ENCODE measurements around the gene PSMC3IP.
A peak's percentile ranks its signal among the peaks of the same experiment; 100 is the strongest.
"Not testable (repeated sequence)": the region's sequence is repeated elsewhere in the genome, so short reads cannot be mapped to it uniquely, and the experiment has no call there.

Gene PSMC3IP

GRCh38 chr17:42559075-42559474, 18.5 kb downstream of the PSMC3IP start:
- DNase-seq: no peak

DNA sequence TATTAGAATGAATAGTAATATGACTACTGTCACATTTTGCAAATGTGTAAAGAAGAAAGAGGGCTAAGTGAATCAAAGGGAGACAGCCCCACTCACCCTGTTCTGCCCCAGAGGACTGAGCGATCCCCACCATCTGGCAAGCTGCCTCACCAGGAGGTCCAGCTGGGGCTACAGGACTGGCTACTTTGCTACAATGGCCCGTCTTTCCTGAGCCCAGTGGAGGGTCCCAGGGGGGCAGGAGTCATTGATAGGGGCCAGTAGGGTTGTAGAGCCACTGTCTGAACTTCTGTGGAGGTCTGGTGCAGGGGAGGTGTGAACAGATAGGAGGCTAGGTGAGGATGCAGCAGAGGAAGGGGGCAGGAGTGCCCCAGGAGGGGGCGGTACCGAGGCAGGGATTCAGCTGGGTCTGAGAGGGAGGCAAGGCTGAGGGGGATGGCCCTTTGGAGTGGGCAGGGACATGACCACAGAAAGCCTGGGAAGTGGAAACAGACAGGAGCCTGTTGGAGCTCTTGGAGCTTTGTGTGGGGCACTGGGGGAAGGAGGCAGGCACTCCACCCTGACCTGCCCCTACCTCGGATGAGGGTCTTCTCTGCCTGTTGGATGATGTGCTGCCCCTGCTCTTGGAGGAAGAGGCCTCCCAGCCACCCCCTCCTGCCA, 21.4 kb downstream of the PSMC3IP start:
- not testable (repeated sequence) for DNase-seq

DNA sequence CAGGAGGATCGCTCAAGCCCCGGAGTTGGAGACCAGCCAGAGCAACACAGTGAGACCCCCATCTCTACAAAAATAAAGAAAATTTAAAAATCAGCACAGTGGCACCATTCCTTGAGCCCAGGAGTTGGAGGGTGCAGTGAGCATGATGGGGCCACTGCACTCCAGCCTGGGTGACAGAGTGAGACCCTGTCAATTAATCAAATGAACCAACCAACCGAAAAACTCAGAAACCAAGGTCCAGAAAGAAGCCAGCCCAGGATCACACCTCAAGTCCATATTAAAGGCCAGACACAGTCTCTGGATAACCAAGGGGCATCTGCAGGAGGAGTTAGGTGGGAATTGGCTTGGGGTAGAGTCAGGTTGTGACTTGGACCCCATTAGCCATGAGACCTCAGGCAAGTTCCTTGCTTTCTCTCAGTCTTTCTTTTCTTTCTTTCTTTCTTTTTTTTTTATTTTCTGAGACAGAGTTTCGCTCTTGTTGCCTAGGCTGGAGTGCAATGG, 22.4 kb downstream of the PSMC3IP start:
- no peak for DNase-seq

- peak; percentile 56 to 72 for DNase-seq
These were observed 23.0 kb downstream of the PSMC3IP start for GRCh38 chr17:42554250-42555121.

GRCh38 chr17:42553866-42554249, 23.7 kb downstream of the PSMC3IP start:
- no peak for DNase-seq

DNA sequence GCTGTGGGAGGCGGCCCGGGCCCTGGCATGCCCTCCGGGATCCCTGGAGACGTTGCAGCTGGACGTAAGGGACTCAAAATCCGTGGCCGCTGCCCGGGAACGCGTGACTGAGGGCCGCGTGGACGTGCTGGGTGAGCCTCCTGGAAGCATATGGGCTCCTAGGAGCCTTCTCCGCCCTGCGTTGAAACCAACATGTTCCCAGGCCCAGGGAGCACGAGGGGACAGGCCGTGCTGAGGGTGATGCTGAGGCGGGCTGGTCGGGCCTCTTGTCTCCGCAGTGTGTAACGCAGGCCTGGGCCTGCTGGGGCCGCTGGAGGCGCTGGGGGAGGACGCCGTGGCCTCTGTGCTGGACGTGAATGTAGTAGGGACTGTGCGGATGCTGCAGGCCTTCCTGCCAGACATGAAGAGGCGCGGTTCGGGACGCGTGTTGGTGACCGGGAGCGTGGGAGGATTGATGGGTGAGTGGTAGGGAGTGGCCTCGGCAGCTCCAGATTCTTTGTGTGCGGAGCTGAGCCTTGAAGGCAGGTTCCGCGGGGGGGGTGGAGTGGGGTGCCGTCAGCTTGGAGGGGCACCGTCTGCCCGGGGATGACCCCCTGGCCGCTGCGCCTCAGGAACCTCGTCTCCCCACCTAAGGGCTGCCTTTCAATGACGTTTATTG, 24.2 kb downstream of the PSMC3IP start:
- DNase-seq: no peak

- DNase-seq: not testable (repeated sequence)
These were observed 24.8 kb downstream of the PSMC3IP start, which contains the start of gene HSD17B1 for GRCh38 chr17:42552736-42553135. TSS of gene HSD17B1 (plus strand) at chr17:42552923. CDS start at chr17:42552934, 11 bp downstream.

DNA sequence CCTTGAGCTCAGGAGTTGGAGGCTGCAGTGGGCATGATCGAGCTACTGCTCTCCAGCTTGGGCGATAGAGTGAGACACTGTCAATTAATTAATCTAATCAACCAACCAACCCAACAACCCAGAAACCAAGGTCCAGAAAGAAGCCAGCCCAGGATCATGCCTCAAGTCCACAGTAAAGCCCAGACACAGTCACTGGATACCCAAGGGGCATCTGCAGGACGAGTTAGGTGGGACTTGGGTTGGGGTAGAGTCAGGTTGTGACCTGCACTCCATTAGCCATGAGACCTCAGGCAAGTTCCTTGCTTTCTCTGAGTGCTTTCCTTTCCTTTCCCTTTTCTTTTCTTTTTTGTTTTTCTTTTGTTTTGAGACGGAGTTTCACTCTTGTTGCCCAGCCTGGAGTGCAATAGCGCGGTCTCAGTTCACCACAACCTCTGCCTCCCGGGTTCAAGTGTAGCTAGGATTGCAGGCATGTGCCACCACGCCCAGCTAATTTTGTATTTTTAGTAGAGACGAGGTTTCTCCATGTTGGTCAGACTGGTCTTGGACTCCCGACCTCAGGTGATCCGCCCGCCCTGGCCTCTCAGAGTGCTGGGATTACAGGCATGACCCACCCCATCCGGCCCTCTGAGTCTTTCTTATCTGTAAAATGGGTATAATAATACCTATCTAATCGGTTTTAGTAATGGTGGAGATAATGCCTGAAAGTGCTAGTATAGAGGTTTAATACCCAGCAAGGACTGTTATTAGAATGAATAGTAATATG, 28.4 kb downstream of the PSMC3IP start:
- DNase-seq: no peak

DNA sequence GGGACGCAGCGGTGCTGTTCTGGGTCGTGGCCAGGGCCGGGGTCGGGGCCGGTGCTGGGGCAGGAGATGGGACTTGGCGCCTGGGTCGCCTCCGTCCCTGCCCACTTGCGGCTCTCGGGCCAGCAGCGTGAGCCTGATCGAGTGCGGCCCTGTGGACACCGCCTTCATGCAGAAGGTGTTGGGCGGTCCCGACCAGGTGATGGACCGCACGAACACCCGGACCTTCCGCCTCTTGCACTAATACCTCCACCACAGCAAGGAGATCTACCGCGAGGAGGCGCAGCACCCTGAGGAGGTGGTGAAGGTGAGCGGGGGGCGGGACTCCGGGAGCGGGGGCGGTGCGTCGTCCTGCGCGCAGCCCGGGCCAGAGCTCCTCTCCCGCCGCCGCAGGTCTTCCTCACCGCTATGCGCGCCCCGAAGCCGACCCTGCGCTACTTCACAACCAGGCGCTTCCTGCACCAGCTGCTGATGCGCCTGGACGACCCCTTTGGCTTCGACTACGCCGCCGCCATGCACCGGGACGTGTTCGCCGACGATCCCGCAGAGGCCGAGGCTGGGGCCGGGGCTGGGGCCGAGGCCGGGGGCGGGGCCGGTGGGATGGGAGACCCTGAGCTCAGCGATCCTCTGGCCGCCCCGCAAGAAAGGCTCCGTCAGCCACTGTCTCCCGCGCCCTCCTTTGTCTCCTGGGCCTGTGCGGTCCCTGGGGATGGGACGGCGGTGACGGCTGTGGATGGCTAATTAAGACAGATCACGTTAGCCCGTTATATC, 29.3 kb downstream of the PSMC3IP start:
- DNase-seq: no peak

DNA sequence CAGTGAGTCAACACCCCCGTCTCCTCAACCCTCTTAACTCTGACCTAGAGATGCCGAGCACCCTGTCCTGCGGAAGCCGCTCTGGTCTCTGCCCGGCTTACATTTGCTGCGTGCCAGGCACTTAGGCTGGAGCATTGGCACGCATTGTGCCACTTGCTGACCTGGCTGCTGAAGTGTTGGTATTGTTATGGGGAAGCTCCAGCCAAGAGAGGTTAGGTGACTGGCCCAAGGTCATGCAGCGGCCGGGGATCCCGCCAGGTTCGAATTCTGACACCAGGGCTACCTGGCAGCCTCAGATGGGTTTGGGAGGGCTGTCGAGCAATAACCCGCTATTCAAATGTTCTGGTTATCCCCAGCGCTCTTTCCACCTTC, 29.8 kb downstream of the PSMC3IP start:
- no peak for DNase-seq

DNA sequence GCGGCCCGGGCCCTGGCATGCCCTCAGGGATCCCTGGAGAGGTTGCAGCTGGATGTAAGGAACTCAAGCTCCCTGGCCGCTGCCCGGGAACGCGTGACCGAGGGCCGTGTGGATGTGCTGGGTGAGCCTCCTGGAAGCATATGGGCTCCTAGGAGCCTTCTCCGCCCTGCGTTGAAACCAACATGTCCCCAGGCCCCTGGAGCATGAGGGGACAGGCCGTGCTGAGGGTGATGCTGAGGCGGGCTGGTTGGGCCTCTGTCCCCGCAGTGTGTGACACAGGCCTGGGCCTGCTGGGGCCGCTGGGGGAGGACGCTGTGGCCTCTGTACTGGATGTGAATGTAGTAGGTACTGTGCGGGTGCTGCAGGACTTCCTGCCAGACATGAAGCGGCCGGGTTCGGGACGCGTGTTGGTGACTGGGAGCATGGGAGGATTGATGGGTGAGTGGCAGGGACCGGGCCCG, 30.5 kb downstream of the PSMC3IP start:
- no peak for DNase-seq

DNA sequence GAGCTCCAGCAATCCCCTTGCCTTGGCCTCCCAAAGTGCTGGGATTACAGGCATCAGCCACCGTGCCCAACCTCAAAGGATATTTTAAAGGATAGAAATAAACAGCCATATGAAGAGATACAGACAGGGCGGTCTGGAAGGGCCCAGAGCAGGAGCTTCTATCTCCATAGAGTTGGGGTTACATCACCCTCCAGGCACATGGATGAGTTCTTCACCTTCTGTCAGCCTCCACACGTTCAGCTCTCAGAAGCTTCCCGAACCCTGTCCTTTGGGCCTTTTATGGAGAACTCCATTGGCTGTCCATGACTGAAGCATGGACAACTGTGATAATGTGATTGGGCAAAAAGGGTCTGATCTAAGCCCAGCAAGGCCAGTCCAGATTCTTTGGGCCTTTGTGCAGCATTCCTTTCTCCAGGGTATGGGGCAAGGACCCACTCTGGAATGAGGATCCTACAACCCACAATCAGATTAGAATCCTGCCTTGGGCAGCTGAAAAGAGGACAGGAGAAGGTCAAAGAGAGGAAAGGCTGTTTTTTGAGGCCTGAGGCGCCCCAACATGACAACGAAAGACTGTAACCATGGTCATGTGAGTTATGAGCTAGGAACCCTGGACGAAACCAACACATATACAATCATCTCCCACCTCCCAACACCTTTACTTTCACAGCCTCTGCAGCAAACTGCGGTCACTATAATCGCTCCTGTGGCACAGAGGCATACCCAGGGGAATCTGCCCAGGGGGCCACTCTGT, 31.6 kb downstream of the PSMC3IP start:
- DNase-seq: not testable (repeated sequence)

- no peak for DNase-seq
These were observed 32.6 kb downstream of the PSMC3IP start for GRCh38 chr17:42544874-42545283.

DNA sequence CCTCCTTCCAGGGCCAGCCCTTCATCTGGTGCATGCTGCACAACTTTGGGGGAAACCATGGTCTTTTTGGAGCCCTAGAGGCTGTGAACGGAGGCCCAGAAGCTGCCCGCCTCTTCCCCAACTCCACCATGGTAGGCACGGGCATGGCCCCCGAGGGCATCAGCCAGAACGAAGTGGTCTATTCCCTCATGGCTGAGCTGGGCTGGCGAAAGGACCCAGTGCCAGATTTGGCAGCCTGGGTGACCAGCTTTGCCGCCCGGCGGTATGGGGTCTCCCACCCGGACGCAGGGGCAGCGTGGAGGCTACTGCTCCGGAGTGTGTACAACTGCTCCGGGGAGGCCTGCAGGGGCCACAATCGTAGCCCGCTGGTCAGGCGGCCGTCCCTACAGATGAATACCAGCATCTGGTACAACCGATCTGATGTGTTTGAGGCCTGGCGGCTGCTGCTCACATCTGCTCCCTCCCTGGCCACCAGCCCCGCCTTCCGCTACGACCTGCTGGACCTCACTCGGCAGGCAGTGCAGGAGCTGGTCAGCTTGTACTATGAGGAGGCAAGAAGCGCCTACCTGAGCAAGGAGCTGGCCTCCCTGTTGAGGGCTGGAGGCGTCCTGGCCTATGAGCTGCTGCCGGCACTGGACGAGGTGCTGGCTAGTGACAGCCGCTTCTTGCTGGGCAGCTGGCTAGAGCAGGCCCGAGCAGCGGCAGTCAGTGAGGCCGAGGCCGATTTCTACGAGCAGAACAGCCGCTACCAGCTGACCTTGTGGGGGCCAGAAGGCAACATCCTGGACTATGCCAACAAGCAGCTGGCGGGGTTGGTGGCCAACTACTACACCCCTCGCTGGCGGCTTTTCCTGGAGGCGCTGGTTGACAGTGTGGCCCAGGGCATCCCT, 34.1 kb downstream of the PSMC3IP start:
- DNase-seq: no peak

DNA sequence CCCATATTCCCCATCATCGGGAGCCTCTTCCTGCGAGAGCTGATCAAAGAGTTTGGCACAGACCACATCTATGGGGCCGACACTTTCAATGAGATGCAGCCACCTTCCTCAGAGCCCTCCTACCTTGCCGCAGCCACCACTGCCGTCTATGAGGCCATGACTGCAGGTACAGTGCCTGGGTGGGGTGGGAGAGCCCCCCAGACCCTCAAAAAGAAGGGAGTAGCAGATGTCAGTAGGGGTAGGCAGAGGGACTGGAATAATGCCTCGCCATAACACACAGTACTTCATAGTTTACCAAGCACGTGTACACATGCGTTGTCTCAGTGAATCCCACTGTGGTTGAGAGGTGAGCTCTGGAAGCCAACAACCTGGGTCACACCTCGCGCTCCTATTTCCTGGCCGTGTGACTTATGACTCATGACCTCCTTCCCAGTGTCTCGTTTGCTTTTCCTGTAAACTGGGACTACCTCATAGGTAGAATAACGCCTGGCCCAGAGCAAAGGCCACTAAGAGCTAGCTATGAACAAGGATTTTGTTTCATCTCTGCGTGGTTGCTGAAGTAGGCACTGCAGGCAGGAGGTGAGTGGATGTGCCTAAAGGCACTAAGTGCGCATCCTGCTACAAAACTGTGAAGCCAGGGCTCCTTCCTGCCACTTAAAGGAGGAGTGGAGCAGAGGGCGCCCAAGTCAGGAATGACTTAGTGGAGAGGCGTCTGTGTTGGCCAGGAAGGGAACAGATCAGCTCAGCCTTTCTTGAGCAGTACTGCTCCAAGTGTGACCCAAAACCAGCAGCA, 36.3 kb downstream of the PSMC3IP start:
- DNase-seq: no peak

DNA sequence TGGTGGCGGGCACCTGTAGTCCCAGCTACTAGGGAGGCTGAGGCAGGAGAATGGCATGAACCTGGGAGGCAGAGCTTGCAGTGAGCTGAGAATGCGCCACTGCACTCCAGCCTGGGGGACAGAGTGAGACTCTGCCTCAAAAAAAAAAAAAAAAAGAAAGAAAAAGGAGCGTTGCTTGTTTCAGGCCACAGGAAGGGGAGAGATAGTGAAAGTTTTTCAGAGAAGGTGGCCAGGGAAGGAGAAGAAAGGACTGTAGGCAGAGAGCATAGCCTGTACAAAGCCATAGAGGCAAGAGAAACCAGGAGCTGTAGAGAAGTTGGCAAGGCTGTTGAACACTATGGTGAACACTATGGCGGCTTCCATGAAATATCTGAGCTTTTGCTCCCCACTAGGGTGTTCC, 37.0 kb downstream of the PSMC3IP start:
- DNase-seq: not testable (repeated sequence)

- DNase-seq: no peak
These were observed 39.0 kb downstream of the PSMC3IP start for GRCh38 chr17:42538482-42538881.

DNA sequence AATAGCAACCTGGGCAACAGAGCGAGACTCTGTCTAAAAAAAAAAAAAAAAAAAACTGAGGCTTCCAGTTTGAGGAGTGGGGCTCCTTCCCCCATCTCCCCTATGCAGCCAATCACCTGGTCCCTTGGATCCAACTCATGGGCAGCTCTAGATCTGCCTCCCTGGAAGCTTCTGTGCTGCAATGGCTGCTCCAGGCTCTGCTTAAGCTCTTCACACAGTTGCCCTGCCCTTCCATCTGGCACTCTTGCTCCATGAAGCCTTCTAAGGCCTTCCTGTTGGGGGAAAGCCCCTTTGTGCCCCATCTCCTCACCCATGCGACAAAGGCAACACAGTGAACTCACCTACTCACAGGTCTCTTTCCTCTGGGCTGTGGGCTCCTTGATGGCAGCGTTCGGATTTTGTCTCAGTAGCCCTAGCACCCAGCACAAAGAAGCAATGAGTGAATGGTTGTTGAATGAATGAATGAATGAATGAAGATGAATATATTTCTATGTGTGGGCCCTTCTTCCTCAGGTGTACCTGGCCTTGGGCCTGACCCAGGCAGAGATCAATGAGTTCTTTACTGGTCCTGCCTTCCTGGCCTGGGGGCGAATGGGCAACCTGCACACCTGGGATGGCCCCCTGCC, 39.6 kb downstream of the PSMC3IP start:
- no peak for DNase-seq
